Activated CD4-positive, alpha-beta memory T cell treated with anti-CD3 and anti-CD28 coated beads for 36 hours (primary cell): ENCODE measurements around the gene BRI3. TPM values are rescaled to one million over a fixed set of nuclear protein-coding genes. Genes with fewer than 3 reads are reported as not detected.

Experiments used
- CTCF ChIA-PET: fragments of 350-600 bp; sonication (Branson Sonifier 250); formaldehyde crosslinking; loops from one replicate; lab custom pipeline; 2021; ENCODE audit warnings: antibody characterized with exemption, inconsistent platforms; lab: Charles Lee
- POLR2A ChIA-PET: fragments of 350-600 bp; sonication (Branson Sonifier 250); formaldehyde crosslinking; loops from one replicate; lab custom pipeline; 2021; ENCODE audit warnings: antibody characterized with exemption; lab: Charles Lee
- DNase-seq: peaks from one replicate; pipeline ENCODE4 v3.0.0-alpha.2; 2020
- H3K27ac Mint-ChIP-seq: one replicate; pipeline ENCODE4 v1.8.0; 2021; ENCODE audit warnings: mixed read lengths
- H3K27me3 Mint-ChIP-seq: one replicate; pipeline ENCODE4 v1.8.0; 2021; ENCODE audit warnings: mixed read lengths
- H3K36me3 Mint-ChIP-seq: one replicate; pipeline ENCODE4 v1.8.0; 2021; ENCODE audit warnings: mixed read lengths
- H3K4me1 Mint-ChIP-seq: one replicate; pipeline ENCODE4 v1.8.0; 2021; ENCODE audit warnings: low read depth, mixed read lengths
- H3K4me3 Mint-ChIP-seq: one replicate; pipeline ENCODE4 v1.8.0; 2021; ENCODE audit warnings: mild to moderate bottlenecking, mixed read lengths
- H3K9me3 Mint-ChIP-seq: one replicate; pipeline ENCODE4 v1.8.0; 2021; ENCODE audit warnings: mixed read lengths
- intact Hi-C: fragments of 100-400 bp; cut with micrococcal nuclease; formaldehyde crosslinking; loops from one replicate; pipeline ENCODE4 v1.15.1; 2023
- total RNA-seq, 2 experiments: library from RNA; stranded (reverse); gene quantifications; one replicate each; pipeline ENCODE4 v1.2.3, GENCODE V29; 2021

BRI3 gene
- total RNA-seq, 2 experiments from 2014 or later, result 52.0 to 52.9 TPM

DNA sequence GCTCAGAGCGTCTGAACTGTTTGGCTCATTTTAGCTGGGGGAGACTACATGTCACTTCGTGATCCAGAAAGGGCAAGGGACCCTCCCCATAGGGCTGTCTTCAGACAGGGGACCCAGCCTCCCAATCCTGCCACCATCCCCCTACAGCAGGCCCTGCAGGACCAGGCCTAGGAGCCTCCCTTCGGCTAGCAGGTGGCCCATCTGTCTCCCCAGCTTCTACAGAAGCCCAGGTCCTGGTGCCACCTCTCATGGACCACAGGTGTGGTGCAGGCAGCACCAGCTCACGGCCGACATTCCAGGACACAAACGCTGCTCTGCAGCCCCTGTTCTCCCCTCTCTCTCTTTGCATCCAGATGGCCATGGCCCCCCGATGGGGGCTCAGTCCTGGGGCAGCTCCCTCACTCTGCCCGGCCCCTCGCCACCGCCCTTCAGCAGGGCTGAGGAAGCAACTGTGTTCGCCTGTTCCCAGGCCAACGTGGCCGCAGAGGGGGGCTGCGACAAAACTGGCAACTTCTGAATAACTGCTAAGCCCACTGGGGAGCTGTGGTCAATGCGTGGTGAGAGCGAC lies 39.7 kb upstream of the BRI3 start:
- H3K27me3 Mint-ChIP-seq, result no peaks in the 10 kb centered on the region
- peaks cover 21% of the 10 kb centered on the region for H3K36me3 Mint-ChIP-seq
- no peaks in the 10 kb centered on the region for H3K4me1 Mint-ChIP-seq
- H3K4me3 Mint-ChIP-seq, result no peak overlapping the region
- DNase-seq, result no peak
- H3K9me3 Mint-ChIP-seq, result no peaks in the 10 kb centered on the region
- POLR2A ChIA-PET, result no interaction called here
- intact Hi-C loops, result no loop called here
- no peak overlapping the region for H3K27ac Mint-ChIP-seq
- CTCF ChIA-PET, result interaction anchor here (1.2 kb wide), 1 partner anchor 9 kb away, joined by 5 read pairs; no protein-coding TSS in a partner anchor

DNA sequence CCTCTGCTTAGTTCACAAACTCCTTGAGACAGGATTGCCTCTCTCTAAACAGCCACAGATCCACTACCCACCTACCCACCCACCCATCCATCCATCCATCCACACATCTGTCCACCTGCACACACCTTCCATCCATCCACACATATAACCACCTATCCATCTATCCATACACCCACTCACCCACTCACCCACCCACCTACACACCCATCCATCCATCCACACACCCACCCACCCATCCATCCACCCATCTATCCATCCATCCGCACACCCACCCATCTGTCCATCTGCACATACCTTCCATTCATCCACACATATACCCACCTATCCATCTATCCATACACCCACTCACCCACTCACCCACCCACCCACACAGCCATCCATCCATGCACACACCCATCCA lies 39.1 kb upstream of the BRI3 start:
- Mint-ChIP-seq H3K4me3 (no peak overlapping the region), H3K4me1 (no peaks in the 10 kb centered on the region), H3K27ac (no peak overlapping the region), H3K9me3 (no peaks in the 10 kb centered on the region), H3K36me3 (peaks cover 21% of the 10 kb centered on the region), H3K27me3 (no peaks in the 10 kb centered on the region)
- intact Hi-C loops, result no loop called here
- CTCF ChIA-PET, result interaction anchor here (1.2 kb wide), 1 partner anchor 8 kb away, joined by 5 read pairs; no protein-coding TSS in a partner anchor
- DNase-seq, result no peak
- POLR2A ChIA-PET, result no interaction called here

DNA sequence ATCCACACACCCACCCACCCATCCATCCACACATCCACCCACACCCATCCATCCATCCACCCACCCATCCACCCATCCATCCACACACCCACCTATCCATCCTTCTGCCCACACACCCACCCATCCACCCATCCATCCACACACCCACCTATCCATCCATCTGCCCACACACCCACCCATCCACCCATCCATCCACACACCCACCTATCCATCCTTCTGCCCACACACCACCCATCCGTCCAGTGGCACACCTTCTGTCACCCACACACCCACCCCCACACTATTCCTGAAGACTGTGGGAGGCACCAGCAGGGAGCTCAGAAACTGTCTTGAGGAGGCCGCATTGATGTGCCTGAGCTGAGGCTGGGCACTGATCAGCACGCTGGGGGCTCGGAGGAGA lies 38.6 kb upstream of the BRI3 start:
- no peak for DNase-seq
- Mint-ChIP-seq H3K4me1 (peaks cover 1% of the 10 kb centered on the region), H3K27ac (no peak overlapping the region), H3K36me3 (peaks cover 20% of the 10 kb centered on the region), H3K27me3 (no peaks in the 10 kb centered on the region), H3K4me3 (no peak overlapping the region), H3K9me3 (no peaks in the 10 kb centered on the region)
- intact Hi-C loops, result no loop called here
- POLR2A ChIA-PET, result no interaction called here
- CTCF ChIA-PET, result no interaction called here

DNA sequence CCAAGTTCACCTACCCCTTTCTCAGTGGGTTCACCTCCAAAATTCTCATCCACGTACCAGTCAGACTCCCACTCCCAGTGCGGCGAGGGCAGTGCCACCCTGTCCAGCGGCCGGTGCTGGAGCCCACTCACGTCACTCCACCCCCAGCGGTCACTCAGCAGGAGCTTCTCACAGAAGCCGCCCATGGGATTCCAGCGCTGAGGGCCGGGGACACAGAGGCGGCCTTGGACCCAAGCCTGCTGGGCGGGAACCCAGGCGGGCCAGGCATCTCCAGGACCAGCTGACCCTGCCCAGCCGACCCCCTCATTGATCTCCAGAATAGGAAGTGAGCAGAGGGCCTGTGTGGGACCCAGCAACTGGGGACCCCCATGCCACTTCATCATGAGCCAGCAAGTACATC lies 36.6 kb upstream of the BRI3 start:
- CTCF ChIA-PET, result no interaction called here
- Mint-ChIP-seq H3K9me3 (no peaks in the 10 kb centered on the region), H3K4me3 (no peak overlapping the region), H3K36me3 (peaks cover 19% of the 10 kb centered on the region), H3K27ac (no peak overlapping the region), H3K4me1 (peaks cover 15% of the 10 kb centered on the region), H3K27me3 (no peaks in the 10 kb centered on the region)
- intact Hi-C loops, result no loop called here
- no peak for DNase-seq
- POLR2A ChIA-PET, result no interaction called here

DNA sequence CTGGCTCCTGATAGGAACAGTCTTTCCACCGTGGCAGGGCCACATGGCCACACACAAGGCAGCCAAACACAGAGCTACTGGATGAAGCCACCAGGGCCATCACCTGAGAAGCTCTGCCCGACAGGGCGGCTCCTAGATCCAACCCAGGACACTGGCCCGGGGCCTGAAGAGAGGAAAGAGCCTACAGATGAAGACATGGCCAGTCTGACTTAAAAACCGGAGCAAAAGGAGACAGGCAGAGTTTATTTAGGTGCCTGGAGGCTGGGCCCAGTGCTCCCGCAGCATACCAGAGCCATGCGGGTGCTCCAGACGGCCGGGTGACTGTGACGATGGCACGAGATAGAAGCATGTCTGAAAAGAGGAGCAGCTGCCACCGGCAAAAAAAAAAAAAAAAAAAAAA lies 33.3 kb upstream of the BRI3 start:
- peak overlapping the region; percentile 62 for H3K27ac Mint-ChIP-seq
- no peak for DNase-seq
- peaks cover 32% of the 10 kb centered on the region for H3K4me1 Mint-ChIP-seq
- intact Hi-C loops, result no loop called here
- H3K27me3 Mint-ChIP-seq, result no peaks in the 10 kb centered on the region
- no peak overlapping the region for H3K4me3 Mint-ChIP-seq
- ChIA-PET POLR2A (no interaction called here), CTCF (no interaction called here)
- H3K36me3 Mint-ChIP-seq, result peaks cover 11% of the 10 kb centered on the region
- H3K9me3 Mint-ChIP-seq, result no peaks in the 10 kb centered on the region

DNA sequence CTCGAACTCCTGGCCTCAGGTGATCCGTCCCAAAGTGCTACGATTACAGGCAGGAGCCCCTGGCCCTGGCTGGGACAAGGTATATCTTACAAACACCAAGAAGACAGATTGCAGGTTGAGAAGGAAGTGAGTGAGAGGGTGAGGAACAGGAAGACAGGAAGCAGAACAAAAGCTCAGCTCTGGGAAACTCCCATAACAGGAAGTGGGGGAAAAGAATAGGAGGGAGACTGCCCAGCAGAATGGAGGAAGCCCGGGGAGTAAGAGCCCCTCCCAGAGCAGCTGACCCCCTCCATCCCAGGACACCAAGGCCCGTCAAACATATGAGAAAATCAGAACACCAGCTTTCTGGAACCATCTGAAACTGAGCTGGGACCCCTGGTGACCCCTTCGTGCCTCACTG lies 32.4 kb upstream of the BRI3 start:
- Mint-ChIP-seq H3K27ac (peak overlapping the region; percentile 93), H3K36me3 (peaks cover 11% of the 10 kb centered on the region), H3K9me3 (no peaks in the 10 kb centered on the region), H3K27me3 (no peaks in the 10 kb centered on the region), H3K4me3 (no peak overlapping the region), H3K4me1 (peaks cover 36% of the 10 kb centered on the region)
- intact Hi-C loops, result no loop called here
- DNase-seq, result peak; percentile 13
- ChIA-PET POLR2A (interaction anchor here (0.6 kb wide), 1 partner anchor 139 kb away, joined by 3 read pairs; no protein-coding TSS in a partner anchor), CTCF (no interaction called here)

DNA sequence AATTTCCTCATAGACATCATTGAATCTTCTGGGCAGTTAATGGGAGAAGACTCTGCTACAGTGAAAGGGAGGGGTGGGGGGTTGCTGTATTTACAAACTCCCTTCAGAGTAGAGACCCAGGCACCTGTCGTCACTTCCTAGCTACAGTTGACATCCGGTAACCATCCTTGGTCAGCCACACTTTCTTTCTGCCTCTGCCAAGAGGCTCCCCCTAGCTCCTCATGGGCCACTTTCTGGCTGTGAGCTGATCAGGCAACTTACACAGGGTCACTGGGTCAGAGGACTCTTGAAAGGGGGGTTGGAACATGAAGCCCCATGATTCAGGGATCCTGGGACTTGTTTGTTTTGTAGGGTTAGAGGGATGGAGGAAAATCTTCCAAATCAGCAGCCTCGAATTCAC lies 30.7 kb upstream of the BRI3 start:
- Mint-ChIP-seq H3K9me3 (no peaks in the 10 kb centered on the region), H3K27me3 (no peaks in the 10 kb centered on the region), H3K4me1 (peaks cover 46% of the 10 kb centered on the region), H3K27ac (peak overlapping the region; percentile 94), H3K36me3 (peaks cover 17% of the 10 kb centered on the region), H3K4me3 (peak overlapping the region; percentile 95)
- ChIA-PET POLR2A (no interaction called here), CTCF (interaction anchor here (0.8 to 2.1 kb wide), 5 partner anchors 9 to 229 kb away, joined by 3 to 12 read pairs (median 6); partner anchors contain the start of gene BAIAP2L1)
- intact Hi-C loops, result loop anchor here (1.0 to 2.0 kb wide), 4 partner anchors 31 to 378 kb away; partner anchors contain the start of genes ASNS, BRI3 and LMTK2
- DNase-seq, result peak; percentile 70

DNA sequence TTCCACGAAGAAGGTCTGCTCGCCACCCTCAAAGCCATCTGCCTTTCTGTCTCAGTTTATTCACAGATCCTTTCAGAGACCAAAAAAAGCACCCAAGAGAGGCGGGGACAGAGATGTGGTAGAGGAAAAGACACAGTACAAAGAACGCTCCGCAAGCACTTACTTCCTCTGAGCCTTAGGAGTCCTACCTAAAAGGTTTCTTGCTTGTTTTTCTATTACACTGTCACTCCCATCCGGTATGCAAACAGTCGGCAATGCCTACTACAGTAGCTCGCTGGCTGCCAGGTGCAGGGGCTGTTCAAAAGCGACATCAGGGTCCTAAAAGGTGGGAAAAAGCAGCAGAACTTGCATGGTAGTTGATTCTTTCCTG lies 30.3 kb upstream of the BRI3 start:
- no peaks in the 10 kb centered on the region for H3K27me3 Mint-ChIP-seq

DNA sequence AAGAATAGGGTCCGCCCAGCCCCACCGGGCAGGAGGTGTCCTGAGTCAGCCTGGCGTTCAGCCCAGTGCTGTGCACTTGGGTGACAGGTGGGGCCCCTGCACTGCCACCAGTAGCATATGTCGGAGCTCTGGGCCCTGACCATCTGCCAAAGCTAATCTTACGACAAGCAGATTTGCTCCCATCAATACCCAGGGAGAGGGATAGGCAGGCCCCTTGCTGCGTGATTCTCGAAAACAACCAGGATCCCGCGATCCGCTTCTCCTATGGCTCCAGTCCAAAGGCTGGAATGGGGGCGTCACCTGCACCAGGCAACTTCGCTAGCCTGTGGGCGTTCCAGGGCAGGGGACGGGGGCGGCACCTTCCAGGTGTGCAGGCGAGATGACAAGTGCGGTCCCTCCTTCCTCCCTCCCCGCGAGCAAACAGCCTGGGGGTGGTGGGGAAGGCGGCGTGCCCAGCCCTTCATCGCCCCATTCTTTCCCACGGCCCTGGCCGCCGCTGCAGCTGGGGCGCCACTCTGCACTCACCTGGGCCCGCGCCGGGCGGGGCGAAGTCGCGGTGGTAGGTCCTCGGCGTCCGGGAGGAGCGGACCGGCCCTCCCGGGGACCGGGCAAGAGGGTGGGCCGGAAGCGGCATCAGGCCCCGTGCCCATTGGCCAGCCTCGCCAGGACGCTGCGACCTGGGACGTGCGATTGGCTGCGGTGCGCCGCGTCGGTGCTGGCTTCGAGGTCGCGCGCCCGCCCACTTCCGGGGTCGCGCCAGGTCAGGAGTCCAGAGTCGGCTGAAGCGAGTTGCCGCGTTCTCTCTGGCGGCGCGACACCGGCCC lies 29.7 kb upstream of the BRI3 start, which contains the start of gene TECPR1:
TECPR1 (minus strand) TSS at position 632 of the 824 bp plus-strand sequence. CDS start 6,086 bp downstream, outside the sequence.
- Mint-ChIP-seq H3K27ac (peak within 1 kb of the TSS; percentile 94), H3K27me3 (no peaks in the 10 kb centered on the region), H3K4me3 (peak within 1 kb of the TSS; percentile 95), H3K9me3 (no peaks in the 10 kb centered on the region), H3K4me1 (peaks cover 52% of the 10 kb centered on the region), H3K36me3 (peaks cover 20% of the 10 kb centered on the region)
- ChIA-PET CTCF (interaction anchor here (0.9 to 2.1 kb wide), 3 partner anchors 83 to 230 kb away, joined by 5 to 12 read pairs (median 6); no protein-coding TSS in a partner anchor), POLR2A (no interaction called here)
- intact Hi-C loops, result loop anchor here (1.0 to 2.0 kb wide), 5 partner anchors 29 to 379 kb away; partner anchors contain the start of genes ASNS, BAIAP2L1, BRI3 and LMTK2
- DNase-seq, result peak; percentile 94

More for the DNA sequence above, 30.3 kb upstream of the BRI3 start:
- Mint-ChIP-seq H3K9me3 (no peaks in the 10 kb centered on the region), H3K4me1 (peaks cover 49% of the 10 kb centered on the region), H3K36me3 (peaks cover 17% of the 10 kb centered on the region), H3K4me3 (peak overlapping the region; percentile 95), H3K27ac (peak overlapping the region; percentile 94)
- intact Hi-C loops, result loop anchor here (1.0 to 2.0 kb wide), 4 partner anchors 30 to 378 kb away; partner anchors contain the start of genes ASNS, BRI3 and LMTK2
- DNase-seq, result no peak
- POLR2A ChIA-PET, result no interaction called here
- CTCF ChIA-PET, result interaction anchor here (0.8 to 2.1 kb wide), 6 partner anchors 9 to 229 kb away, joined by 3 to 12 read pairs (median 6); partner anchors contain the start of gene BAIAP2L1

DNA sequence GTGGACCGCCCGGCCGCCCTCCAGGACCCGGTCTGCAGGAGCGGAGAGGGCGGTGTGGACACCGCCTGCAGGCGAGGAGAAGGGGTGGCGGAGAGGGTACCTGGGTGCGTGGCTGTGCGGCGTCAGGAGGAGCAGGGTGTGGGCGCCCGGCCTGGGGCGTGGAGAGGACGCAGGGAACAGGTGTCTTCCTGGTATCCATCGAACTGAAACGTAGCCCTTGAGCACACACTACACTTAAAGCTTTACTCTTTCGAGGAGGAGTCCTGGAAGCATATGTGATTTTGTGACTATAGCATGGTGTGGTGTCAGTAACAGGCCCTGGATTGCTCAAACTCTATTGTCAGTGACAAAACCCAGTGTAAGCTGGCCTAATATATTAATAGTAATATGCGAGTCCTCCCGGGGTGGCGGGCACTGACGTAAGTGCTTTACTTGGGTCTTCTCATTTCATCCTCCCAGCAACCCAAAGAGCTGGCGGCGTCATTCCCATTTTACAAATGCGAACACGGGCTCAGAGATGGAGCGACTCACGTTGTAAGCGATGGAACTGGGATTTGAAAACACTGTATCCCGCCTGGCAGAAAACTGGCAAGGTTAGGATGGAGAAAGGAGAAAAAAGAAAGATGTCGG lies 28.9 kb upstream of the BRI3 start:
- Mint-ChIP-seq H3K27ac (peak overlapping the region; percentile 94), H3K4me3 (peak overlapping the region; percentile 95), H3K4me1 (peaks cover 52% of the 10 kb centered on the region), H3K27me3 (no peaks in the 10 kb centered on the region), H3K9me3 (no peaks in the 10 kb centered on the region), H3K36me3 (peaks cover 25% of the 10 kb centered on the region)
- CTCF ChIA-PET, result no interaction called here
- POLR2A ChIA-PET, result no interaction called here
- DNase-seq, result no peak
- intact Hi-C loops, result loop anchor here (1.0 kb wide), 1 partner anchor 149 kb away; the partner anchor contains the start of gene BAIAP2L1

DNA sequence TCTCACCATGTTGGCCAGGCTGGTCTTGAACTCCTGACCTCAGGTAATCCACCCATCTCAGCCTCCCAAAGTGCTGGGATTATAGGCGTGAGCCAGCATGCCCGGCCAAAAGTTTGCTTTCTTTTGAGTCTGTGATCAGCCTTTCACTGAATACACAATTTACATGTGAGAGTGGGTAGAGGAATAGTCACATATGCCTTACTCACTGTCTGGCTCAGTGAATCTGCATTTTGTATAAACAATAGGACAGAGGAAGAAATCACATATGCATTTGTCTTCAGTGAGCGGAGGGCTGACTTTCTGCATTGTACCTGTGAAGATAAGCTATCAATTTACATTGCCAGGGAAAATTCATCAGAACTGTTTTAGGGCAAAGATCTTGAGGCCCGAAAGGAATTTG lies 27.0 kb upstream of the BRI3 start:
- Mint-ChIP-seq H3K27ac (peak overlapping the region; percentile 72), H3K36me3 (peaks cover 25% of the 10 kb centered on the region), H3K9me3 (no peaks in the 10 kb centered on the region), H3K4me3 (no peak overlapping the region), H3K27me3 (no peaks in the 10 kb centered on the region), H3K4me1 (peaks cover 40% of the 10 kb centered on the region)
- ChIA-PET CTCF (no interaction called here), POLR2A (no interaction called here)
- intact Hi-C loops, result no loop called here
- no peak for DNase-seq
